ENCODE data around the gene TFEC.
"Not testable (repeated sequence)": the region's sequence is repeated elsewhere in the genome, so short reads cannot be mapped to it uniquely, and the experiment has no call there.

The TFEC gene

DNA sequence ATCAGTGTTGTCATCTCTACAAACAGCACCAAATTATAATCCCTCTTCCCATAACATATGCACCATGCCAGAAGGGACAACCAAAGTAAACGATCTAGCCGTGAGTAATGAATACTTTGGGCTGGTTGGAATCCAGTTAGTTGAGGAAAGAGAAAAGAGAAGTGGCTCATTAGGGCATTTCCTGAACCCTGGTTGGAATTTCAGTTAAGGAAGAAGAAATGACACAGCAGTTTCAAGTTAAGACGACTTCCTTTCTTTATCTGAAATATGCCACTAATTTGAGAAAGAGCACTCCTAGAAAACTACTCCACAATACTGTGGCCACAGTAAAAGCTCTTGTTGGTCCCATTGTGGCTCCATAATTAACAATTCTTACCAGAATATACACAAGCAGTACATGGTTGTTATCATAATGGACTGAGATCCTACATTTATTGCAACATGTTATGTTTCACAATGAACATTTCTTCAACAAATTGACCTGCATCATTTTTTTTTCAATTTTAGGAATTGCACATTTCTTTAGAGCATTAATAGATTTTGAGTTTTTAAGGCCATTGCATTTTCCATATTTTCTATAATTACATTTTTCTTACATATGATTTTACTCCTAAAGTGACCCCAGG lies at the start of gene TFEC:
Gene TFEC (minus strand): TSS at position 113 of the 626 bp plus-strand sequence. CDS start 46,322 bp downstream, outside the sequence.
- DNase-seq (ENCODE audit: low spot score): no peak

- DNase-seq (ENCODE audit: low spot score): no peak
Observed at GRCh38 chr7:116075351-116076145, 45.0 kb upstream of the TFEC start.

DNA sequence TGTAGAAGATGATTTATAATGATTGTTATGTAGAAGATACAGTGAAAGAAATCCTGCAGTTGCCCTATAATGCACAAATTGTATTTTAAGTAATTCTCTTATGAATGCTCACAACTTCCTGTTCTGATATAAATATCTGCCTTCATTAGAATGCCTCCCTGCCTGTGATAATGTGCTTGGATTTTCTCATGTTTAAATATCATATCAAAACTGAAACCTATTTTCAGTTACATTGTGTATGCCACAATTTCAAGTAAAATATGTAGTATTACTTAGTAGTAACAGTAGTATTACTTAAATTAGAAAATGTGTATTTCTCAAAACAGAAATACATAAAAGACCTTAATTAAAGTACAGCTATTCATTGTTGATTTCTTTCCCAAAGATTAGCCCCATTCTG lies 41.1 kb upstream of the TFEC start:
- DNase-seq (ENCODE audit: low spot score): no peak

- DNase-seq (ENCODE audit: low spot score): no peak
Observed at GRCh38 chr7:116064179-116064578, 33.6 kb upstream of the TFEC start.

DNA sequence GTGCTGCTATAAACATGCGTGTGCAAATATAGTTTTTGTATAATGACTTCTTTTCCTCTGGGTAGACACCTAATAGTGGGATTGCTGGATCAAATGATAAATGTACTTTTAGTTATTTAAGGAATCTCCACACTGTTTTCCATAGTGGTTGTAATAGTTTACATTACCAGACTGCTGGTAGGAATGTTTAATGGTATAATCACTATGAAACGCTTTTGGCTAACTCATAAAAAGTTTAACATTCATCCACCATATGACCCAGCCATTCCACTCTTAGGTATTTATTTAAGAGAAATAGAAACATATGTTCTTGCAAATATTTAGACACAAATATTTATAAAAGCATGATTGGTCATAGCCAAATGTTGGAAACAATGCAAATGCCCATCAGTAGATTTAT lies 32.1 kb upstream of the TFEC start:
- DNase-seq (ENCODE audit: low spot score): no peak

- no peak for DNase-seq (ENCODE audit: low spot score)
Observed at GRCh38 chr7:116052006-116052405, 21.4 kb upstream of the TFEC start.

GRCh38 chr7:116047261-116047660 lies 16.7 kb upstream of the TFEC start:
- not testable (repeated sequence) for DNase-seq (ENCODE audit: low spot score)

GRCh38 chr7:116045532-116045931 lies 15.0 kb upstream of the TFEC start:
- DNase-seq (ENCODE audit: low spot score): no peak

DNA sequence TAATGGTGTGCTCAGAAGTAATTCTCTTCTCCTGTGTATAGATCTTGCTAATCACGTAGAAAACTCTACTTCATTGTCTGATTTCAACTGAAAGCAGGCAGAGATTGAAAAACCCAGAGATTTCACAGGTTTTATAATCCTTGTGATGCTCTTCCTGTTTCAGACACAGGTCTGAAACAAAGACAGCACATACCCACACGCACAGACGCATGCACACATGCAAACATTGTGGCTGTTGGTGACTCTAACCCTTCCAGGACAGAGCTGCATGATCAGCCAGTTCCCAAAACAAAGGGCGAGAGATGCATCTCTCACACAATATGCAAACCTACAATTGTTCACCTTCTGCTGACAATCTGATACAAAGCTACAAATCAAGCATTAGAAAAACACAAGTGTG lies 11.1 kb upstream of the TFEC start:
- no peak for DNase-seq (ENCODE audit: low spot score)

DNA sequence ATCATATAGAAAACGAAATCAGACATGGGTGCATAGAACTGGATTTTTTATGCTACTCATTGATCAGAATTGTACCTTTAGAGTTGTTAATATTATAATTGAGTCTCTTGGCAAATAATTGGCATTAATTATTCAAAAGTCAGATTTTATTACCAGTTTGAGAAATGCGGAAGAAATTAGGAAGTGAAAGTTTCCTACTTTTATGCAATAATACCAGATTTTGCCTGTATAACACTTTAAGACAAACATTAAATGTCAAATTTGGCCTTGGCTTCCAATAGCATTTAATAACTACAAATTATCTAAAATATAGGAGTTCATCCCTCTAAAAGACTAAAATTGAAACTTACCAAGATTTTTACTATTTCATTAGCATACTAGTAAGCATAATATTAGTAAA lies 6.8 kb upstream of the TFEC start:
- no peak for DNase-seq (ENCODE audit: low spot score)

GRCh38 chr7:116034411-116034810 lies 3.8 kb upstream of the TFEC start:
- no peak for DNase-seq (ENCODE audit: low spot score)

GRCh38 chr7:116032886-116033285 lies 2.3 kb upstream of the TFEC start:
- DNase-seq (ENCODE audit: low spot score): no peak

DNA sequence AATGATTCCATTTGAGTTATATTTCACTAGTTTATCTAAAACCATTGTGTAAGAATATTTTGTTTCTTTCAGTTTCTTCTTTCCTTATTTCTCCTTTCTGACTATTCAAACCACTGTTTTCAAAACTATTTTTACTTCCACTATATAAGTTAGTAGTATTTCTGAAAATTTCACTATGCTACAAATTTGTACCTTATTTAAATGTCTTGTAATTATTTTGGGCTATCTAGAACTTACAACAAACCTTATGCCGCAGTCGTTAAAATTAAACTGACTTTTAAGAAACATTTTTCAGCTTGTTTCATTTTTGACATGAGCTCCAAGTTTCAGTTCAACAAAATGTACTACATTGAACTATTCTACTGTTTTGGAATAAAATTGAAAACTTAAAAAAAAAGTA lies 1.8 kb downstream of the TFEC start:
- no peak for DNase-seq (ENCODE audit: low spot score)

GRCh38 chr7:116027786-116028185 lies 2.8 kb downstream of the TFEC start:
- DNase-seq (ENCODE audit: low spot score): no peak

DNA sequence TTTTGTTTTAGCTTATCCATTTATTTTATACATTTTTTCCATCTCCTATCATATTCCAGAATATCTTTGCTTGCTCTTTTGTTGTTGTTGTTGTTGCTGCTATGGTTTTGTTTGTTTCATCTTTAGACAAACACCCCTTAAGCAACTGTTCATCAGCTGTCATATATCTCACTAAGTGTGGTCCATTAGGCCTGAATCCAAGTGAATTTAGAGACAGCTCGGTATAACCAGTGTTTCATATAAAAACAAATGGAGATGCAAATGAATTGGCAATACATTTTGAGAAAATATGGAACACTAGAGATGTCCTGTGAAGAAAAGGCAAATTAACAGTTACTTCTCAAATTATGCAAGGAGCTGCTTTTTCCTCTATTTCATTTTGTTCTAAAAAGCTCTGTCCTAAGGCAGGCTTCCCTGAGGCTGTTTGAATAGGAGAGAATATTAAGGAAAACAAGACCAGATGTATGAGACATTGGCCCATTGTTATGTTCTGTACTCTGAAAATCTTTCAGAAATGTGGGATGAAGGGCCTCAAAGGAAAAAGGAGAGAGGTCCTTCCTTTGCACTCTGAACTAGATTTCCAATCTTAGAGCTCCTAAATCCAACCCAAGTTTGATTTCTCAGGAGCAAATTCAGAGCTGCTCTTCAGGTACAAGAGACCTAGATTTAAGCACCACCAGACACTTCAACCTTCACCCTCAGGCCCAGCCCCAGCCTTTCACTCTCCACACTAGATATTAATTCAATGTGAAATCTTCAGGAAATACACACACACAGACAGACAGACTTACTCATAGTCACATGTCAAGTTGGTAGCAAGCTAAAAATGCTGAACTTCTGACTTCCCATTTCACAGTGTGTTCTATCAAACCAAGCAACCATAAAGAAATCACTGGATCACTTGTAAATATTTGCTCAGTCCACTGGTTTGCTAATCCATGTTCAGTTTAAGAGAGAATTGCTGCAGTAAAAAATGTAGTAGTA lies 5.4 kb downstream of the TFEC start:
- DNase-seq (ENCODE audit: low spot score): no peak

DNA sequence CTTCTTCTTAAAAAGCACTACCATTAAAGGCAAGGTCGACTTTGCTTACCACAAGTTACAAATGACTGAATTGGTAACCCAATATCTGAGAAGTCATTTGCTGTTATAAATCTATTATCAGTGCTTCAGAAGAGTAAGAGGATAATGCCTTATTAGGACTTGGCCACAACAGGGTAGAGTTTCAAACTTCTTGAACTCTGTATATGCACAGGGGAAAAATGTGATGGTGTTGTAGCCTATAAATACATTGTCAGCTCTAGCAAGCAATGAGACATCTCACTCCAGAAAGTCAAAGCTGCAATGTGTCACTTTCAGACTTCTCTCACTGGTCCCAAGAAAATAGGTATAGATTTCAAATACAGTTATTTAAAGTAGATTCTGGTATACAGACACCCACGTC lies 9.3 kb downstream of the TFEC start:
- no peak for DNase-seq (ENCODE audit: low spot score)

DNA sequence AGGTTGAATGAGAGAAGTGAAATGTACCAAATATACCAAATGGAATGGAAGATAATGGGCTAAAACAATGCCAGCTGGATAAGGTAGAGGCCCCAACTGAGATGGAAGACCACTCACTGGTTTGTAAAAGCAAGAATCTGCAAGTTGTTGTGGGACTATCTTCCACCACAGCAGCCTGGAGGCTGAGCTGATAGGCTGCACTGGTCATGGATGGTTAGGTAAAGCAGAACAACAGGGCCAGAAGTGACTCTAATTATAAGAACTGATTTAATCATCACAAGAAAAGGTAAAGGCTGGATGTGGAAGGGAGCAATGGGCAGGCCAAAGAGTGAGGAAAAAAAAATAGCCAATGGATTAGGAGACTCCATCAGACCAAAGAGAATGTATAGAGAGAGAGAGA lies 11.8 kb downstream of the TFEC start:
- DNase-seq (ENCODE audit: low spot score): no peak

DNA sequence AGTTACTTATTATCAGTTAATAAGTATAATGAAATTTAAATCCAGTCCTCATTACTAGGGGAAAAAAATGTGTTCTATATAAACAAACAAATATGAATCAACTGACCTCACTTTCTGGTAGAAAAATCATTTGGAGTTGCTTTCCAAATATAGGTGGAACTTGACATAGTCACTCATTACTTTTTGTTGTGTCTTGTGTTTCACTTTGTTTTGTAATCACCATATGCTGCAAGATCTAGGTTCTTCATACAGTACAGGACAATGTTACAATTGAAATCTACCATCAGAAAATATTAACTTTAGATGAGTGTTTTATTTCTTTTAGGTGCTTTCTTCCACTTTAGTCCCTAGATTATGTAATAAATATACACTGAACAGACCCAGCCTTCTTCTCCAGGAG lies 16.9 kb downstream of the TFEC start:
- no peak for DNase-seq (ENCODE audit: low spot score)

- no peak for DNase-seq (ENCODE audit: low spot score)
Observed at GRCh38 chr7:116011584-116011983, 19.0 kb downstream of the TFEC start.

DNA sequence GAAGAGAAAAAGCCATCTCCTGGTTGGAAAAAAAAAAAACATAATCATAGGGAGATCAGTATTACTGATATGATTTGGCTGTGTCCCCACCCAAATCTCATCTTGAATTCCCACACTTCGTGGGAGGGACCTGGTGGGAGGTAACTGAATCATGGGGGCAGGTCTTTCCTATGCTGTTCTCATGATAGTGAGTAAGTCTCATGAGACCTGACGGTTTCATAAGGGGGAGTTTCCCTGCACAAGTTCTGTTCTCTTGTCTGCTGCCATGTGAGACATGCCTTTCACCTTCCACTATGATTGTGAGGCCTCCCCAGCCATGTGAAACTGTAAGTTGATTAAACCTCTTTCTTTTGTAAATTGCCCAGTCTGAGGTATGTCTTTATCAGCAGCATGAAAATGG lies 25.8 kb downstream of the TFEC start:
- not testable (repeated sequence) for DNase-seq (ENCODE audit: low spot score)

- DNase-seq (ENCODE audit: low spot score): no peak
Observed at GRCh38 chr7:115997221-115997620, 33.3 kb downstream of the TFEC start.

DNA sequence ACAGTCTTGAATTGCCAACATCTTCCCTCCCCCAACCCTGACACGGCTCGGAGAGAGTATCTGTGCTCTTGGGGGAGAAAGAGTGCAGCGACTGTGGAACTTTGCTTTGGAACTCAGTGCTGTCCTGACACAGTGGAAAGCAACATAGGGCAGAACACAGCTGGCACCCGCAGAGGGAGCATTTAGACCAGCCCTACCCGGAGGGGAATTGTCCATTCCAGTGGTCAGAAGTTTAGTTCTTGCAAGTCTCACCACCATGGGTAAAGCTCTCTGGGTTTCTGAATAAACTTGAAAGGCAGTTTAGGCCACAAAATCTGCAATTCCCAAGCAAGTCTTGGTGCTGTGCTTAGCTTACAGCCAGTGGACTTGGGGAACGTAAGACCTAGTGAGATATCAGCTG lies 34.9 kb downstream of the TFEC start:
- no peak for DNase-seq (ENCODE audit: low spot score)

DNA sequence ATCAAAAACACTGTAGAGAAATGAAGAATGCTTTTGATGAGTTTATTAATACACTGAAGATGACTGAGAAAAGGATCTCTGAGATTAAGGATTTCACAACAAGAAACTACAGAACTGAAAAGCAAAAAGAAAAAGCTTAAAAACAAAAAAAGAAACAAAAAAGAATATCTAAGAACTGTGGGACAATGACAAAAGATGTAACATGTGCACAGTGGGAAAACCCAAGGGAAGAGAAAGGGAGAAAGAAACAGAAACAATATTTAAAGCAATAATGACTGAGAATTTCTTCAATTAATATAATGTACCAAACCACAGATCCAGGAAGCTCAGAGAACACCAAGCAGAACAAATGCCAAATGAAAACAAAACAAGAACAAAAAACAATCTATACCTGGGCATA lies 42.2 kb downstream of the TFEC start:
- no peak for DNase-seq (ENCODE audit: low spot score)
